Psoas muscle (tissue), 8 donors: ENCODE results near the gene INTS7. TPM values are rescaled to one million over a fixed set of nuclear protein-coding genes. Genes with fewer than 3 reads are reported as not detected.
A peak's percentile ranks its signal among the peaks of the same experiment; 100 is the strongest.

Source experiments
- ATAC-seq, 4 donors: fragments of 200-7000 bp; cut with Tn5 transposase; one replicate each; pipeline ENCODE4 v1.9.1; 2020; ENCODE audit warnings: moderate library complexity in 3 of 4, mild to moderate bottlenecking in 2 of 4
- DNase-seq, 2 donors: peaks; one replicate each; pipeline ENCODE4 v3.0.0-alpha.2; 2020
- H3K27ac ChIP-seq: fragments of 200-600 bp; one replicate; pipeline ENCODE4 v1.8.0; 2022
- H3K27me3 ChIP-seq, 3 donors: fragments of 200-600 bp in 1 of 3; one replicate each; pipeline versions ENCODE4 v1.6.1 to v1.8.0; 2013 to 2022; ENCODE audit warnings: low read length in 2 of 3, mild to moderate bottlenecking in 2 of 3, moderate library complexity in 1 of 3; ENCODE audit not compliant: insufficient read depth in 3 of 3
- H3K36me3 ChIP-seq, 2 donors: fragments of 200-600 bp in 1 of 2; one replicate each; pipeline versions ENCODE4 v1.6.1 to v1.8.0; 2013 to 2022; ENCODE audit warnings: low read depth in 1 of 2, mild to moderate bottlenecking in 1 of 2, moderate library complexity in 1 of 2; ENCODE audit not compliant: insufficient read depth in 1 of 2
- H3K4me1 ChIP-seq: fragments of 200-600 bp; one replicate; pipeline ENCODE4 v1.8.0; 2022
- H3K4me3 ChIP-seq: fragments of 200-600 bp; one replicate; pipeline ENCODE4 v1.8.0; 2022; ENCODE audit warnings: mild to moderate bottlenecking
- H3K9me3 ChIP-seq: fragments of 200-600 bp; one replicate; pipeline ENCODE4 v1.8.0; 2022
- CTCF ChIP-seq: fragments of 200-600 bp; IDR thresholded peaks from one replicate; pipeline ENCODE4 v1.8.0; 2022; ENCODE audit warnings: antibody characterized with exemption
- WGBS, 3 donors: extraction: QIAGEN DNeasy Blood & Tissue Kit; methylation state at CpG; one replicate each; pipeline versions ENCODE4 v1.1.6 to v1.1.7; 2013; 5-methylcytosine and 5-hydroxymethylcytosine counted together
- intact Hi-C, 2 donors: fragments of 100-400 bp; cut with DNase I; formaldehyde crosslinking; loops; one replicate each; pipeline versions ENCODE4 v1.11.0 to v1.14.2; 2022
- long read RNA-seq, 2 donors: library from polyadenylated mRNA; unstranded; transcript quantifications; one replicate each; pipeline ENCODE4 v2.0.0, GENCODE V29; 2021
- polyA plus RNA-seq, 3 donors: library from polyadenylated mRNA; stranded (reverse); fragments of 200-250 nt; gene quantifications; one replicate each; pipeline ENCODE4 v1.2.3, GENCODE V29; 2013
- total RNA-seq, 4 donors: library from RNA; stranded (reverse); fragmentation: NEBNext Ultra II Directional in 2 of 4; extraction: Animal tissue kit (Norgen Biotek cat#: 25700) in 2 of 4; gene quantifications; one replicate each; pipeline versions ENCODE4 v1.2.1 to v1.2.4, GENCODE V29; 2021 to 2023
- donor health status: healthy with polysubstance abuse.
- donor health status: DM: no; HTN: no; CAD: no; lungs with moderate emphysema.
- donor health status: Bipolar disorder and iron deficiency.
- donor health status: healthy.
- donor health status: DM: yes; HTN: yes; CAD: no.
- donor health status: DM: no; HTN: no; CAD: no.
- donor health status: DM: no; HTN: no; CAD: no.
- donor health status: DM: yes; HTN: yes; CAD: no.

INTS7 gene, protein sequence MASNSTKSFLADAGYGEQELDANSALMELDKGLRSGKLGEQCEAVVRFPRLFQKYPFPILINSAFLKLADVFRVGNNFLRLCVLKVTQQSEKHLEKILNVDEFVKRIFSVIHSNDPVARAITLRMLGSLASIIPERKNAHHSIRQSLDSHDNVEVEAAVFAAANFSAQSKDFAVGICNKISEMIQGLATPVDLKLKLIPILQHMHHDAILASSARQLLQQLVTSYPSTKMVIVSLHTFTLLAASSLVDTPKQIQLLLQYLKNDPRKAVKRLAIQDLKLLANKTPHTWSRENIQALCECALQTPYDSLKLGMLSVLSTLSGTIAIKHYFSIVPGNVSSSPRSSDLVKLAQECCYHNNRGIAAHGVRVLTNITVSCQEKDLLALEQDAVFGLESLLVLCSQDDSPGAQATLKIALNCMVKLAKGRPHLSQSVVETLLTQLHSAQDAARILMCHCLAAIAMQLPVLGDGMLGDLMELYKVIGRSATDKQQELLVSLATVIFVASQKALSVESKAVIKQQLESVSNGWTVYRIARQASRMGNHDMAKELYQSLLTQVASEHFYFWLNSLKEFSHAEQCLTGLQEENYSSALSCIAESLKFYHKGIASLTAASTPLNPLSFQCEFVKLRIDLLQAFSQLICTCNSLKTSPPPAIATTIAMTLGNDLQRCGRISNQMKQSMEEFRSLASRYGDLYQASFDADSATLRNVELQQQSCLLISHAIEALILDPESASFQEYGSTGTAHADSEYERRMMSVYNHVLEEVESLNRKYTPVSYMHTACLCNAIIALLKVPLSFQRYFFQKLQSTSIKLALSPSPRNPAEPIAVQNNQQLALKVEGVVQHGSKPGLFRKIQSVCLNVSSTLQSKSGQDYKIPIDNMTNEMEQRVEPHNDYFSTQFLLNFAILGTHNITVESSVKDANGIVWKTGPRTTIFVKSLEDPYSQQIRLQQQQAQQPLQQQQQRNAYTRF
- 1 to 10 TPM; 6.2 to 8.1 (median 7.5) TPM for total RNA-seq
- 10 to 100 TPM in 1 of 3 donors, 1 to 10 TPM in 2; 4.4 to 12.7 (median 9.2) TPM for polyA plus RNA-seq
- long read RNA-seq, donor 1, full-length matches to known transcripts, result 4 of 6 reads
- long read RNA-seq, donor 1, partial matches to known transcripts, result 0 of 6 reads
- long read RNA-seq, donor 1, other reads (novel, unspliced or antisense), result 2 of 6 reads
- long read RNA-seq, donor 2, full-length matches to known transcripts, result 2 of 6 reads
- long read RNA-seq, donor 2, partial matches to known transcripts, result 2 of 6 reads
- long read RNA-seq, donor 2, other reads (novel, unspliced or antisense), result 2 of 6 reads

- H3K4me1 ChIP-seq, result peaks cover 7% of the 10 kb centered on the region
- peak; percentile 93 for TF ChIP-seq CTCF
- no peaks in the 10 kb centered on the region for H3K27me3 ChIP-seq
- 0% methylated on average over 53 of the region's 53 CpGs for WGBS, 3 donors
- intact Hi-C loops, result loop anchor here in 1 of 2 donors (10.0 kb wide), 1 partner anchor 400 kb away; the partner anchor contains the start of gene NENF
- peak within 1 kb of the TSS; percentile 67 for H3K4me3 ChIP-seq
- no peaks in the 10 kb centered on the region for H3K9me3 ChIP-seq
- ATAC-seq (peak; percentile 98 to 99 (median 98)), DNase-seq (peak; percentile 99 to 100)
- peaks cover 0 to 2% of the 10 kb centered on the region in 2 donors for H3K36me3 ChIP-seq
- H3K27ac ChIP-seq, result peak within 1 kb of the TSS; percentile 85
These were observed at the start of gene INTS7, which contains the start of gene DTL for GRCh38 chr1:212035123-212035834. INTS7 (minus strand) TSS chr1:212035557; CDS start chr1:212035437, 120 bp downstream. DTL (plus strand) TSS chr1:212035748; CDS start chr1:212035891, 143 bp downstream.

GRCh38 chr1:212082765-212083406 lies 47.5 kb upstream of the INTS7 start:
- ATAC-seq (no peak), DNase-seq (no peak)
- no peaks in the 10 kb centered on the region for H3K36me3 ChIP-seq
- no peaks in the 10 kb centered on the region for H3K27me3 ChIP-seq
- H3K4me3 ChIP-seq, result no peak overlapping the region
- no peaks in the 10 kb centered on the region for H3K4me1 ChIP-seq
- intact Hi-C loops, result loop anchor here in 1 of 2 donors (10.0 kb wide), 1 partner anchor 72 kb away; no protein-coding TSS in a partner anchor
- H3K9me3 ChIP-seq, result no peaks in the 10 kb centered on the region
- WGBS, 3 donors, result 92 to 98% (median 95%) methylated on average over 2 of the region's 2 CpGs
- TF ChIP-seq CTCF, result no peak
- H3K27ac ChIP-seq, result no peak overlapping the region

DNA sequence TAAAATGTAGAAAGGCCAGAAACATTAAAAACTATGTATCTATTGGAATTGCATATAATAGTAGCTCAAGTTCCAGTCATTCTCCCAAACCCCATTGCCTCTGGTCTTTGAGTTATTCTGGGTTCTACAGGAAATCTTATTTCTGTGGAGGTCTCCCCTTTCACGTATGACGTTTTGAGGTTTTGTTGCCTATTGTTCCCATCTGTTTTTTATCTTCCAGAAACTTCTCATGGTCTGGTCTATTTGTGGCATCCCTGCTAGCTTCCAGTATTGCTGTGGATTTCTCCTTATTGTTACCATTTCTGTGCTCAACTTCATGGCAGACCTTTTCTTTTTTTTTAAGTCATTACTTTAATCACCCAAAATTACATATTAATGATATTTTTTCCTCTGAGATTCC lies 43.5 kb upstream of the INTS7 start:
- Histone ChIP-seq H3K9me3 (no peaks in the 10 kb centered on the region), H3K27me3 (no peaks in the 10 kb centered on the region), H3K36me3 (no peaks in the 10 kb centered on the region), H3K4me3 (no peak overlapping the region), H3K4me1 (no peaks in the 10 kb centered on the region), H3K27ac (no peak overlapping the region)
- DNase-seq (no peak), ATAC-seq (no peak)
- intact Hi-C loops, result loop anchor here in 1 of 2 donors (5.0 kb wide), 1 partner anchor 38 kb away; no protein-coding TSS in a partner anchor
- WGBS, 3 donors, result 72 to 88% (median 76%) methylated on average over 2 of the region's 2 CpGs
- TF ChIP-seq CTCF, result no peak
